Transverse colon (tissue), 4 donors: Measurements from ENCODE around the gene SMURF2. TPM values are rescaled to one million over a fixed set of nuclear protein-coding genes. Genes with fewer than 3 reads are reported as not detected.
A peak's percentile ranks its signal among the peaks of the same experiment; 100 is the strongest.

ENCODE experiments used
- DNase-seq: peaks from one replicate; pipeline ENCODE4 v3.0.0-alpha.2; 2019
- H3K27ac ChIP-seq, 4 donors: fragments of 200-600 bp; sonication (generic); 2 replicates each; pipeline ENCODE4 v1.5.1; 2016 to 2018; ENCODE audit warnings: inconsistent platforms in 4 of 4
- H3K27me3 ChIP-seq: fragments of 200-600 bp; sonication (generic); 2 replicates; pipeline ENCODE4 v1.5.1; 2017; ENCODE audit warnings: inconsistent platforms
- H3K36me3 ChIP-seq, 4 donors: fragments of 200-600 bp; sonication (generic); 2 replicates each; pipeline ENCODE4 v1.5.1; 2017 to 2019; ENCODE audit warnings: inconsistent platforms in 4 of 4
- H3K4me1 ChIP-seq, 4 donors: fragments of 200-600 bp; sonication (generic); 2 replicates each; pipeline ENCODE4 v1.5.1; 2017 to 2020; ENCODE audit warnings: inconsistent platforms in 4 of 4
- H3K4me3 ChIP-seq, 4 donors: fragments of 200-600 bp; sonication (generic); 1 replicate in 1 of 4; 2 replicates in 3 of 4; pipeline versions ENCODE4 v1.5.1 to v1.6.1; 2017 to 2019; ENCODE audit warnings: inconsistent platforms in 4 of 4
- H3K9me3 ChIP-seq, 2 donors: fragments of 200-600 bp; sonication (generic); 2 replicates each; pipeline ENCODE4 v1.5.1; 2017 to 2019; ENCODE audit warnings: inconsistent platforms in 2 of 2
- CTCF ChIP-seq, 5 experiments: fragments of 200-600 bp in 3 of 5; fragments of 450-650 bp in 2 of 5; sonication (generic) in 3 of 5; IDR thresholded peaks; 1 replicate in 2 of 5; 2 replicates in 3 of 5; pipeline ENCODE4 v1.5.1; 2016 to 2017; ENCODE audit warnings: antibody characterized with exemption in 5 of 5, inconsistent platforms in 3 of 5, mild to moderate bottlenecking in 2 of 5, moderate library complexity in 1 of 5
- EP300 ChIP-seq: sonication (generic); formaldehyde crosslinking; IDR thresholded peaks from one replicate; pipeline ENCODE4 v1.6.1; 2017; ENCODE audit warnings: antibody characterized with exemption, low read depth
- POLR2A ChIP-seq: fragments of 450-650 bp; IDR thresholded peaks from one replicate; pipeline ENCODE4 v1.6.1; 2016; ENCODE audit warnings: antibody characterized with exemption, mild to moderate bottlenecking, moderate library complexity
- POLR2AphosphoS5 ChIP-seq, 3 donors: sonication (generic); formaldehyde crosslinking; IDR thresholded peaks; one replicate each; pipeline ENCODE4 v1.6.1; 2016; ENCODE audit warnings: antibody characterized with exemption in 3 of 3
- WGBS, 2 donors: methylation state at CpG; one replicate each; pipeline ENCODE4 v1.1.5; 2018; ENCODE audit warnings: low coverage in 1 of 2; 5-methylcytosine and 5-hydroxymethylcytosine counted together
- in situ Hi-C, 4 donors: fragments of 200-750 bp; cut with MboI; loops; one replicate each; pipeline versions ENCODE4 v1.15.0 to v1.15.1; 2017; ENCODE audit warnings: low sequenced_read_pairs in 3 of 4, low pct_ligation_motif_present in 1 of 4, low pct_unique_long_range_greater_than_20kb in 1 of 4
- intact Hi-C: fragments of 100-400 bp; cut with DNase I; formaldehyde crosslinking; loops from one replicate; pipeline ENCODE4 v1.15.1; 2023; ENCODE audit warnings: low total_unique reads
- total RNA-seq, 4 donors: library from RNA; depleted of rRNA; stranded (reverse); fragments of >200 nt; gene quantifications; one replicate each; pipeline ENCODE4 v1.1.0, GENCODE V29; 2016

SMURF2 gene
- total RNA-seq, 4 donors from 2014 or later, result 5.0 to 27.0 (median 14.0) TPM

DNA sequence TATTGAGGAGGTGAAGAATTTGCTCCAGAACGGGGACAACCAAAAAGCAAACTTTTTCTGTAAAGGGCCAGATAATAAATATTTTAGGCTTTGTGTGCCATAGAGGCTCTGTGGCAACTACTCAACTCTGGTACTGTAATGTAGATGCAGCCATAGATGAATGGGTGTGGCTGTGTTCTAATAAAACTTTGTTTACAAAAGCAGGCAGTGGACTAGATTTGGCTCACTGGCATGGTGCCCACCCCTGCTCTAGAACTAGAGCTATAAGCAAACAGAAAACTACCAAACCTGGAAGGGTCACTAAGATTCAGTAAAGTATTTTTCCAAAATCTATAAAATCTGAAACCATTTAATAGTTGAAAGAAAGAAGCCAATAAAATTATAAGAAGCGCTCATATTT lies 24.6 kb upstream of the SMURF2 start:
- H3K9me3 ChIP-seq, result no peaks in the 10 kb centered on the region
- TF ChIP-seq CTCF (IDR thresholded peaks at IDR 0.05) (no peak), EP300 (no peak), POLR2AphosphoS5 (IDR thresholded peaks at IDR 0.05) (no peak), POLR2A (no peak)
- H3K4me3 ChIP-seq, result no peak overlapping the region
- DNase-seq, result peak; percentile 39
- in situ Hi-C loops (no loop called here), intact Hi-C loops (no loop called here)
- H3K36me3 ChIP-seq, result no peaks in the 10 kb centered on the region
- H3K4me1 ChIP-seq, result no peaks in the 10 kb centered on the region
- 67 to 81% methylated on average over 2 of the region's 2 CpGs for WGBS, 2 donors
- no peak overlapping the region for H3K27ac ChIP-seq
- no peaks in the 10 kb centered on the region for H3K27me3 ChIP-seq

- intact Hi-C loops, result no loop called here
- no peaks in the 10 kb centered on the region for H3K36me3 ChIP-seq
- no peak for TF ChIP-seq POLR2A
- no peak for TF ChIP-seq EP300
- no peak for TF ChIP-seq POLR2AphosphoS5 (IDR thresholded peaks at IDR 0.05)
- no peak for TF ChIP-seq CTCF (IDR thresholded peaks at IDR 0.05)
- in situ Hi-C loops, result no loop called here
- no peaks in the 10 kb centered on the region for H3K4me1 ChIP-seq
- H3K4me3 ChIP-seq, result no peak overlapping the region
- no peaks in the 10 kb centered on the region for H3K9me3 ChIP-seq
- DNase-seq, result no peak
- H3K27ac ChIP-seq, result no peak overlapping the region
- H3K27me3 ChIP-seq, result no peaks in the 10 kb centered on the region
- 93 to 100% methylated on average over 6 to 9 of the region's 9 CpGs for WGBS, 2 donors
These were observed 23.6 kb upstream of the SMURF2 start for GRCh38 chr17:64685705-64686104.

DNA sequence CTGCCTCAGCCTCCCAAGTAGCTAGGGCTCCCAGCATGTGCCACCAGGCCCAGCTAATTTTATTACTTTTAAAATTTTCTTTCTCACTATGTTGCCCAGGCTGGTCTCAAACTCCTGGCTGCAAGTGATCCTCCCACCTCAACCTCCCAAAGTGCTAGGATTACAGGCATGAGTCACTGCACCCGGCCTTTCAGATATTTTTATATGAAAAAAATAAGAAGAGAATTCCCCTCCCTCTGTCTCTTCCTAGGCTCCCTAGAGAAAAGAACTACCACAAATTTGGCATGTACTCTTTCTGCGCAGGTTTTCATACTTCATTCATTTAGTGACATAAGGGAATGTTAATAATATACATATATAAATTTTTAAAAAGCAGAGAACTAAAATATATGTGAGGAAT lies 21.7 kb upstream of the SMURF2 start:
- 57 to 78% methylated on average over 2 of the region's 2 CpGs for WGBS, 2 donors
- TF ChIP-seq POLR2A, result no peak
- TF ChIP-seq POLR2AphosphoS5 (IDR thresholded peaks at IDR 0.05), result no peak
- TF ChIP-seq CTCF (IDR thresholded peaks at IDR 0.05), result no peak
- no peak for TF ChIP-seq EP300
- intact Hi-C loops (no loop called here), in situ Hi-C loops (no loop called here)
- Histone ChIP-seq H3K27me3 (no peaks in the 10 kb centered on the region), H3K9me3 (no peaks in the 10 kb centered on the region), H3K27ac (no peak overlapping the region), H3K36me3 (no peaks in the 10 kb centered on the region), H3K4me3 (no peak overlapping the region), H3K4me1 (no peaks in the 10 kb centered on the region)
- no peak for DNase-seq

DNA sequence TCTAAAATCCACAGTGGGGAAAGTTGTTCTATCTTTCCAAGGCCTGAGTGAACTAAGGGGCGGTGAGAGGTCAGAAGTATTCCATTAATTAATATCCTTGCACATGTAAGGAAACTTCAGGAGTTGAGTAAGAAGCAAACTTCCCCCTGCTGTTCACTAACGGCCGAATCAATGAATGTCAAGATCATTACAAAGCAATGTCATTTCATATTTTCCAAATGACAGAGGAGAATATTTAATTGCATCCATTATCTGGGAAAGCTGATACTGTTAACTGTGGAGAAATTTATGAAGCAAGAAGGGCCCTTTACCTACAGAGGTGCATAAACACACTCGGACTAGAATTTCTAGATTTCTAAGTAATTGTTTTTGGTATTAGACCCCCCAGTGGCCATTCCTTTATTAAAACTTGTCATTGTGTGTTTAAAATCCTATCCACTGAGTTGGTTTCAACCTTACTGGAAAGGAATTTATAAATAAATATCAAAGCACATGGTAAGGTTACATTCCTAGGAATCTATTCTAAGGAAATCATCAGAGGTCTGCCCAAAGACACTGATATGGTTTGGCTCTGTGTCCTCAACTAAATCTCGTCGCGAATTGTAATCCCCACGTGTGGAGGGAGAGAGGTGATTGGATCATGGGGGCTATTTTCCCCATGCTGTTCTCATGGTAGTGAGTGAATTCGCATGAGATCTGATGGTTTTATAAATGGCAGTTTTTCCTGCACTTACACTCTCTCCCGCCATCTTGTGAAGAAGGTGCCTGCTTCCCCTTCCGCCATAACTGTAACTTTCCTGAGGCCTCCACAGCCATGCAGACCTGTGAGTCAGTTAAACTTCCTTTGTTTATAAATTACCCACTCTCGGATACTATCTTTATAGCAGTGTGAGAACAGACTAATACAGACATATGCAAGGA lies 20.4 kb upstream of the SMURF2 start:
- Histone ChIP-seq H3K36me3 (no peaks in the 10 kb centered on the region), H3K4me1 (no peaks in the 10 kb centered on the region), H3K4me3 (no peak overlapping the region), H3K27me3 (no peaks in the 10 kb centered on the region), H3K9me3 (no peaks in the 10 kb centered on the region), H3K27ac (no peak overlapping the region)
- in situ Hi-C loops, result no loop called here
- 80 to 92% methylated on average over 7 to 12 of the region's 12 CpGs for WGBS, 2 donors
- intact Hi-C loops, result no loop called here
- TF ChIP-seq POLR2AphosphoS5 (IDR thresholded peaks at IDR 0.05), result no peak
- TF ChIP-seq EP300, result no peak
- no peak for TF ChIP-seq CTCF (IDR thresholded peaks at IDR 0.05)
- TF ChIP-seq POLR2A, result no peak
- no peak for DNase-seq
